T47D (cell line): ENCODE results near the gene BRD1.

Experiments used
- DNase-seq, 2 experiments: peaks; one replicate each; pipeline versions ENCODE4 v3.0.0 to v3.0.0-alpha.2; 2011 to 2012; ENCODE audit warnings: low read depth in 1 of 2, low spot score in 1 of 2
- JUND ChIP-seq: IDR thresholded peaks from 2 replicates; pipeline ENCODE4 v1.6.1; 2012; ENCODE audit warnings: low read depth
- in situ Hi-C: cut with HindIII; loops from 2 replicates; pipeline ENCODE4 v1.10.0; 2016; ENCODE audit warnings: low sequenced_read_pairs, low pct_unique_long_range_greater_than_20kb

Gene BRD1

GRCh38 chr22:49777569-49778249 is 50.0 kb downstream of the BRD1 start:
- in situ Hi-C loops = no loop called here
- no peak for DNase-seq
- TF ChIP-seq JUND = no peak

GRCh38 chr22:49776891-49777290 is 50.8 kb downstream of the BRD1 start:
- TF ChIP-seq JUND = no peak
- in situ Hi-C loops = no loop called here
- DNase-seq = no peak

GRCh38 chr22:49775867-49776511 is 51.7 kb downstream of the BRD1 start:
- DNase-seq = no peak
- TF ChIP-seq JUND = no peak
- in situ Hi-C loops = no loop called here

GRCh38 chr22:49775191-49775866 is 52.3 kb downstream of the BRD1 start:
- in situ Hi-C loops = no loop called here

GRCh38 chr22:49774499-49775151 is 53.0 kb downstream of the BRD1 start:
- no peak for DNase-seq
- no peak for TF ChIP-seq JUND
- in situ Hi-C loops = no loop called here

More at GRCh38 chr22:49775191-49775866, 52.3 kb downstream of the BRD1 start:
- no peak for DNase-seq
- TF ChIP-seq JUND = no peak

- in situ Hi-C loops = no loop called here
- TF ChIP-seq JUND = no peak
- DNase-seq = no peak
Measured at GRCh38 chr22:49774046-49774445, 53.6 kb downstream of the BRD1 start.

- in situ Hi-C loops = no loop called here
- no peak for TF ChIP-seq JUND
- DNase-seq = no peak
Measured at GRCh38 chr22:49773531-49773930, 54.1 kb downstream of the BRD1 start.

GRCh38 chr22:49772692-49773091 is 55.0 kb downstream of the BRD1 start:
- in situ Hi-C loops = no loop called here

GRCh38 chr22:49771266-49772065 is 56.2 kb downstream of the BRD1 start:
- DNase-seq = no peak
- TF ChIP-seq JUND = no peak
- in situ Hi-C loops = no loop called here

More at GRCh38 chr22:49772692-49773091, 55.0 kb downstream of the BRD1 start:
- TF ChIP-seq JUND = no peak
- DNase-seq = no peak

- TF ChIP-seq JUND = no peak
- no peak for DNase-seq
- in situ Hi-C loops = no loop called here
Measured at GRCh38 chr22:49770547-49771265, 57.0 kb downstream of the BRD1 start.

GRCh38 chr22:49769691-49770546 is 57.8 kb downstream of the BRD1 start:
- DNase-seq = no peak
- TF ChIP-seq JUND = no peak
- in situ Hi-C loops = no loop called here
